NCI-H82 (cell line): Measurements from ENCODE around the gene WNT2B.
"Not testable (repeated sequence)": the region's sequence is repeated elsewhere in the genome, so short reads cannot be mapped to it uniquely, and the experiment has no call there.

Source experiments
- DNase-seq: peaks from one replicate; lab custom pipeline; 2025; lab: John Stamatoyannopoulos, UW

The WNT2B gene

GRCh38 chr1:112508278-112509004 lies at the start of gene WNT2B:
WNT2B (plus strand) TSS chr1:112508965; CDS start chr1:112509263, 298 bp downstream.
- peak; percentile 54 for DNase-seq

GRCh38 chr1:112460615-112461014 lies 48.1 kb upstream of the WNT2B start:
- DNase-seq: no peak

GRCh38 chr1:112461200-112461871 lies 47.4 kb upstream of the WNT2B start:
- DNase-seq: no peak

- DNase-seq: no peak
Measured at GRCh38 chr1:112462953-112463279, 45.8 kb upstream of the WNT2B start.

- no peak for DNase-seq
Measured at GRCh38 chr1:112464501-112464900, 44.3 kb upstream of the WNT2B start.

- DNase-seq: no peak
Measured at GRCh38 chr1:112465122-112465521, 43.6 kb upstream of the WNT2B start.

GRCh38 chr1:112466078-112466660 lies 42.6 kb upstream of the WNT2B start:
- DNase-seq: peak; percentile 93

GRCh38 chr1:112470324-112470723 lies 38.4 kb upstream of the WNT2B start:
- not testable (repeated sequence) for DNase-seq

- no peak for DNase-seq
Measured at GRCh38 chr1:112470966-112471365, 37.8 kb upstream of the WNT2B start.

GRCh38 chr1:112472142-112472541 lies 36.6 kb upstream of the WNT2B start:
- no peak for DNase-seq

- DNase-seq: no peak
Measured at GRCh38 chr1:112477550-112477949, 31.2 kb upstream of the WNT2B start.

- no peak for DNase-seq
Measured at GRCh38 chr1:112478314-112478713, 30.5 kb upstream of the WNT2B start.

- not testable (repeated sequence) for DNase-seq
Measured at GRCh38 chr1:112486063-112486462, 22.7 kb upstream of the WNT2B start.

GRCh38 chr1:112487686-112488085 lies 21.1 kb upstream of the WNT2B start:
- not testable (repeated sequence) for DNase-seq

- no peak for DNase-seq
Measured at GRCh38 chr1:112488141-112488540, 20.6 kb upstream of the WNT2B start.

GRCh38 chr1:112492076-112492475 lies 16.7 kb upstream of the WNT2B start:
- no peak for DNase-seq

- no peak for DNase-seq
Measured at GRCh38 chr1:112493351-112493750, 15.4 kb upstream of the WNT2B start.

GRCh38 chr1:112496290-112496689 lies 12.5 kb upstream of the WNT2B start:
- DNase-seq: no peak

- DNase-seq: peak; percentile 75
Measured at GRCh38 chr1:112501810-112502641, 6.7 kb upstream of the WNT2B start.

GRCh38 chr1:112502826-112503225 lies 5.9 kb upstream of the WNT2B start:
- DNase-seq: peak; percentile 93

GRCh38 chr1:112504001-112504660 lies 4.6 kb upstream of the WNT2B start:
- DNase-seq: no peak
